ENCODE measurements around the gene DNASE1L1.

The DNASE1L1 gene

GRCh38 chrX:154380787-154381186 is 28.3 kb downstream of the DNASE1L1 start:
- DNase-seq: no peak

DNA sequence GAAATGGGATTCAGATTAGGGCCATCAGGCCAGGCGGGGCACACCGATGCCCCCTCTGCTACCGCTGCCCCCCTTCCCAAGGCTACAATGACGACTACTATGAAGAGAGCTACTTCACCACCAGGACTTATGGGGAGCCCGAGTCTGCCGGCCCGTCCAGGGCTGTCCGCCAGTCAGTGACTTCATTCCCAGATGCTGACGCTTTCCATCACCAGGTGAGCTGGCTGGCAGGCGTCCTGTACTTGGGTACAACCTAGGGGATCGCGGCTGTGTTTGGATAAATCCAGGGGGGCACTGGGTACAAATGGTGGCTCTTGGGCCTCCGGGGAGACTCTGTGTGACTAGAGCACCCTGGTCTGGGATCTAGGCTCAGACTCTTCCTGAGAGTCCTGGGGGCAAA is 28.9 kb downstream of the DNASE1L1 start:
- no peak for DNase-seq

GRCh38 chrX:154379569-154379951 is 29.5 kb downstream of the DNASE1L1 start:
- no peak for DNase-seq

GRCh38 chrX:154378799-154379568 is 30.1 kb downstream of the DNASE1L1 start, which contains the start of gene EMD:
EMD (plus strand) TSS chrX:154379295; CDS start chrX:154379485, 190 bp downstream.
- DNase-seq: peak; percentile 99

GRCh38 chrX:154378059-154378798 is 30.8 kb downstream of the DNASE1L1 start:
- DNase-seq: no peak

DNA sequence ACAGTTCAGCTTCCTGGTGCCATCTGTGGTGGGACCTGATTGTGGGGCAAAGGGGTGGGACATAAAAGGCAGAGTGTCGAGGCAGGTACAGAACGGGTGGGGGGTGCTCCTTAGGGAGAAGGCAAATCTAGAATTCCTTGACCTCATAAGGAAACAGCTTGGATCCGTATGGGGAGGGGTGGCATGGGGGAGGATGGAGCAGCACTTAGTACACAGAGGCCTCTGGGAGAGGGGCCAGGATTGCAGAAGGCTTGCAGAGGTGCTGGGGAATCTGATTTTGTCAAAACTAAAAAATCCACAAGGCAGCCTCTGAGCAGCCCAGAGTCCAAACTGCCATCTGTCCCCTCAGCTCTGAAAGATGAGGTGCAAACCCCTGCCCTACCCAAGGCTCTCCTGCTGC is 32.3 kb downstream of the DNASE1L1 start:
- no peak for DNase-seq

GRCh38 chrX:154375156-154375504 is 33.9 kb downstream of the DNASE1L1 start:
- no peak for DNase-seq

GRCh38 chrX:154374313-154375155 is 34.5 kb downstream of the DNASE1L1 start, which contains the start of gene FLNA:
FLNA (minus strand) TSS chrX:154374634; CDS start chrX:154371245, 3,389 bp downstream.
- no peak for DNase-seq

GRCh38 chrX:154373340-154374306 is 35.4 kb downstream of the DNASE1L1 start:
- DNase-seq: peak; percentile 49

DNA sequence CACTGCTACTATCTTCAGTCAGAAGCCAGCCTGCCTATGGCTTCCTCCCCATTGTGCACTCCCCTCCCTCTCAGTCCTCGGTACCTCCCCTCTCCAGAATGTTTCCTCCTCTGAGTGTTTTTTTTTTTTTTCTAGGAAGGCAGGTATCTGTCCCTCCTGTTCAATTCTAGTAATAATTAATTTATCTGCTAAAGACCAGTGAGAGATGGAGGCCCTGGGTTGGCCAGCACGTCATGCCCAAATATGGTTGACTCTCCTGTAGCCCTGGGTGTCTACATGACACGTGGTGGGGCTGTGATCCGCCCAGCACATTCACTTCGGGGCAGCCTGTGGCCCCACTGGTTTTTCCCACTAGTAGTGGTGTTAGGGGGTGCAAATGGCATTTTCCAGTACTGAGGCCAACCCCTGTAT is 36.4 kb downstream of the DNASE1L1 start:
- no peak for DNase-seq

- DNase-seq: no peak
Observed at GRCh38 chrX:154371789-154372300, 37.2 kb downstream of the DNASE1L1 start.

DNA sequence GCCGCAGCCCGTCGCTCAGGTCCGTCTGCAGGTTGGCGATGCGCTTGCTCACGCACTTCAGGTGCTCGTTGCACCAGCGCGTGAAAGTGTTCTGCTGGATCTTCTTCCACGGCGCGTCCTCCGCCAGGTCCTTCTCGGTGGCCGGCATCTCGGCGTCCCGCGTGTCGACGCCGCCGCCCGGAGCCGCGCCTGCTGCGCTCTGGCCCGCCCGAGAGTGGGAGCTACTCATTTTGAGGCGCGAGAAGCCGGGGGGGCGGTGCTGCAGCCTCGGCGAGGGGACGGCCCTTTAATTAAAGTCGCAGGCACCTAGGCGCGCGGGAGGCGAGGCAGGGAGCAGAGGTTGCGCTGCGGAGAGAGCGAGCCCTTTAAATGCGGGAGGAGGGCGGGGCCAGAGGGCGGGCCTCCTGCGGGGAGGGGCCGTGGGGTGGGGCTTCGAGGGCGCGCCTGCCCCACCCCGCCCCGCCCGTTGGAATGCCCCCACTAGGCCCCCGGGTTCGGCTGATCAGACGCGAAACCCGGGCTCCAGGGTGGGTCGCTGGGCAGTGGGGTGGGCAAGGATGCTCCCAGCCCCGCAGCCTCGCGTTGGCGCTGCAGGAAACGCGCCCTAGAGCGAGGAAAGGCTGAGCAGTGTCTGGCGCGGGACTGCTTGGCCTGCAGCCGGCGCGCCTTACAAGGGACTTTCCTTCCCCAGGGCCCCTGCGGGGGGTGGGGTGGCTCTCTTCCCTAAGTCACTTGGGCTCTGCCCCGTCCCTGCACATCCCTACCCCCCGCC is 37.9 kb downstream of the DNASE1L1 start:
- DNase-seq: peak; percentile 84

- no peak for DNase-seq
Observed at GRCh38 chrX:154370300-154371016, 38.6 kb downstream of the DNASE1L1 start.

GRCh38 chrX:154369449-154370299 is 39.4 kb downstream of the DNASE1L1 start:
- peak; percentile 52 for DNase-seq

GRCh38 chrX:154368630-154369448 is 40.2 kb downstream of the DNASE1L1 start:
- no peak for DNase-seq

- DNase-seq: no peak
Observed at GRCh38 chrX:154367474-154368308, 41.4 kb downstream of the DNASE1L1 start.

- DNase-seq: peak; percentile 47
Observed at GRCh38 chrX:154366666-154367055, 42.4 kb downstream of the DNASE1L1 start.
